Uterus (tissue), 2 donors: ENCODE measurements around the gene SDSL.

Experiments
- CTCF ChIP-seq, 4 experiments: fragments of 200-600 bp in 2 of 4; fragments of 450-650 bp in 2 of 4; sonication (generic) in 2 of 4; IDR thresholded peaks; one replicate each; pipeline ENCODE4 v1.5.1; 2016 to 2019; ENCODE audit warnings: antibody characterized with exemption in 4 of 4, mild to moderate bottlenecking in 2 of 4, moderate library complexity in 1 of 4
- POLR2A ChIP-seq, 2 donors: fragments of 450-650 bp; IDR thresholded peaks; one replicate each; pipeline ENCODE4 v1.6.1; 2016; ENCODE audit warnings: antibody characterized with exemption in 2 of 2, mild to moderate bottlenecking in 1 of 2, moderate library complexity in 1 of 2

DNA sequence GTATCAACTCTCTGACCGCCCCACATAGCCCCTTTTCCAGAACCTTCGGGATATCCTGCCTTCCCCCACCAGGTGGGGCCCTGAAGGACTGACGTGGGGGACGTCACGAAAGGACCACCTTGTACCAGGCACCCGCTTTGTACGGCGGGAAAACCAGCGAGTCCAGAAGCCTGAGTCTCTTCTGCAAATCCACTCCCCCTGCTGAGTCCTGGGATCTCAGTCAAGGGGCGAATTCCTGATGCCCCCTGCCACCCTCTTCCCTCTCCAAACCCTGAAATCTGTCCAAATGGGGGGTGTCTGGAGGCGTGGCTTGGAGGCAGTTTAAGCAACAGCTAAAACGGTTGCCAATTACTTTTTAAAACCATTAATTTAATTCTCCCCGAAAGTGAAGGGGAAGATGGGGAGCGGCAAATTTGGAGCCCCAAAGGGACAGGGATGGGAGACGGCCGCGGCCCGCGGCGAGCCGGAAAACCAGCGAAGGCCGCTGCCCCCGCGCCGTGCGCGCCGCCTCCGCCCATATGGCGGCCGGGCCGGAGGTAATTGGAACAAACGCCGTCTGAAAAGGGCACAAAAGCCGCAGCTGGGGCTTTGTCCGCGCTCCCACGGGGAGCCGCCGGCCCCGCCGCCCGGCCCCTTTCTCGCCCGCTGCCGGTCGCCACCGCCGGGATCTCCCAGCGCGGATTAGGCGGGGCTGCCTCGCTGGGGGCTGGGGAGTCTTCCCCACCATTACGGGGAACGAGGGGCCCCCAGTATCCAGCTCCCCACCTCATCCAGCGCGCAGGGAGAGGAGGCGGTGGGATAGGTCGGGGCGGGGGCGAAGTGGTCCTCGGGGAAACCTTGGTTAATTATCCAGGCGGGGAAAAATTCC, 42.9 kb downstream of the SDSL start:
- TF ChIP-seq POLR2A (IDR thresholded peaks at IDR 0.05), result no peak
- TF ChIP-seq CTCF (IDR thresholded peaks at IDR 0.05), result no peak
